ENCODE data around the gene HSPG2. TPM values are rescaled to one million over a fixed set of nuclear protein-coding genes. Genes with fewer than 3 reads are reported as not detected.

The HSPG2 gene
- total and polyA plus RNA-seq, 10 of the 15 experiments (the other 5 are each of a cell fraction or from before 2014, with no cell fraction given) = 0.30 to 3.4 (median 0.73) TPM; not detected in 2

DNA sequence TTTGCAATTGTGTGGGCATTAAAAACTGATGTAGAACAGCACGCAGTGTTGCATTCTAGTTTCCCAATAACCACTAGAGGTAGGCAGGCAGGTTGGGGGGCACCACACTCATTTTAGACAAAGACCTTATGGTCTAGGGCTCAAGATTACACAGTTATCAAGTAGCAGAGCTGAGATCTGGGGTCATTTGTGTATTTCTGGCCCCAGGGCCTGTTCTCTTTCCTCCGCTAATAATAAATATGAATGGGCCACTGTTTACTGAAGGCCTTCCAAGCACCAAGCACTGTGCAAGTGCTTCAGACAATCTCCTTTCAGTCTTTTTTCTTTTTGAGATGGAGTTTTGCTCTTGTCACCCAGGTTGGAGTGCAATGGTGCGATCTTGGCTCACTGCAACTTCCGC, 101.1 kb downstream of the HSPG2 start:
- CTCF ChIA-PET = no interaction called here
- Histone ChIP-seq H3K9me3 (replicated peaks; ENCODE audit: control insufficient read depth, insufficient read depth, low read length) (peaks cover 7% of the 10 kb centered on the region; the same call in 1 of the 3 replicates), H3K36me3 (ENCODE audit: control insufficient read depth in 2 of 2, insufficient read depth in 2 of 2, low read length in 1 of 2) (no peaks in the 10 kb centered on the region), H3K4me1 (ENCODE audit: control insufficient read depth, insufficient read depth, low read length) (no peaks in the 10 kb centered on the region), H3K4me3 (no peak overlapping the region), H4K20me1 (ENCODE audit: control insufficient read depth, insufficient read depth) (no peaks in the 10 kb centered on the region), H2AFZ (ENCODE audit: control insufficient read depth, low read depth, low read length) (no peak overlapping the region), H3K9ac (ENCODE audit: control insufficient read depth, insufficient read depth, low read length) (no peak overlapping the region), H3K79me2 (ENCODE audit: control insufficient read depth, insufficient read depth, low read length) (no peaks in the 10 kb centered on the region), H3K4me2 (ENCODE audit: control insufficient read depth, insufficient read depth) (no peak overlapping the region), H3K27me3 (replicated peaks in 1 of 2; ENCODE audit: control insufficient read depth in 2 of 2, insufficient read depth in 2 of 2, low read length in 1 of 2) (no peaks in the 10 kb centered on the region), H3K27ac (ENCODE audit: control insufficient read depth, insufficient read depth) (no peak overlapping the region)
- in situ Hi-C loops (cut with MboI) = no loop called here
- TF ChIP-seq SMC3 (IDR thresholded peaks at IDR 0.05; ENCODE audit: borderline replicate concordance, low read length) (no peak), ZSCAN29 (IDR thresholded peaks at IDR 0.05) (no peak), MTA2 (IDR thresholded peaks at IDR 0.05; ENCODE audit: low read depth) (no peak), PAX8 (IDR thresholded peaks at IDR 0.05) (no peak), ATF7 (IDR thresholded peaks at IDR 0.05; ENCODE audit: low read depth) (no peak), MEF2B (IDR thresholded peaks at IDR 0.05; ENCODE audit: partially characterized antibody, poor library complexity, severe bottlenecking) (no peak), ZNF207 (IDR thresholded peaks at IDR 0.05; ENCODE audit: borderline replicate concordance) (no peak), NR2C1 (IDR thresholded peaks at IDR 0.05) (no peak), TBL1XR1 (IDR thresholded peaks at IDR 0.05; ENCODE audit: low read depth, low read length) (no peak), RUNX3 (IDR thresholded peaks at IDR 0.05; ENCODE audit: low read length) (no peak), JUNB (IDR thresholded peaks at IDR 0.05) (no peak), NFXL1 (IDR thresholded peaks at IDR 0.05; ENCODE audit: borderline replicate concordance) (no peak), TAF1 (IDR thresholded peaks at IDR 0.05; ENCODE audit: borderline replicate concordance, low read depth, low read length) (no peak)
- TF ChIP-seq, protein P1, sequence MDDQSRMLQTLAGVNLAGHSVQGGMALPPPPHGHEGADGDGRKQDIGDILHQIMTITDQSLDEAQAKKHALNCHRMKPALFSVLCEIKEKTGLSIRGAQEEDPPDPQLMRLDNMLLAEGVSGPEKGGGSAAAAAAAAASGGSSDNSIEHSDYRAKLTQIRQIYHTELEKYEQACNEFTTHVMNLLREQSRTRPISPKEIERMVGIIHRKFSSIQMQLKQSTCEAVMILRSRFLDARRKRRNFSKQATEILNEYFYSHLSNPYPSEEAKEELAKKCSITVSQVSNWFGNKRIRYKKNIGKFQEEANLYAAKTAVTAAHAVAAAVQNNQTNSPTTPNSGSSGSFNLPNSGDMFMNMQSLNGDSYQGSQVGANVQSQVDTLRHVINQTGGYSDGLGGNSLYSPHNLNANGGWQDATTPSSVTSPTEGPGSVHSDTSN (IDR thresholded peaks at IDR 0.05; ENCODE audit: insufficient replicate concordance, low read depth, low read length) = no peak
- POLR2A ChIA-PET = no interaction called here
- WGBS (ENCODE audit: insufficient coverage, insufficient replicate concordance, low lambda C conversion rate, missing lambda C conversion rate) = 68% methylated on average over 4 of the region's 4 CpGs
- intact Hi-C loops (cut with micrococcal nuclease; ENCODE audit: unreplicated experiment) = no loop called here
- SMC1A ChIA-PET (ENCODE audit: uncharacterized antibody, unreplicated experiment) = no interaction called here
- no peak for FAIRE-seq
- BruUV-seq (replicated peaks) = no TSS peak
- no peak for ATAC-seq
- RAD21 ChIA-PET (ENCODE audit: unreplicated experiment) = no interaction called here
- no peak for DNase-seq (ENCODE audit: low read depth, low spot score)

All from GM12878 (cell line).